Astrocyte of the cerebellum (primary cell): ENCODE measurements around the gene GRAP.

Experiments
- DNase-seq: peaks from one replicate; pipeline ENCODE4 v3.0.0-alpha.2; 2011; ENCODE audit warnings: low read depth
- H3K4me3 ChIP-seq: 2 replicates; pipeline ENCODE4 v1.5.1; 2011; ENCODE audit warnings: mild to moderate bottlenecking, low read depth, low read length, moderate library complexity
- CTCF ChIP-seq: IDR thresholded peaks from 2 replicates; pipeline ENCODE4 v1.5.1; 2012; ENCODE audit warnings: low read length, low read depth, moderate library complexity, mild to moderate bottlenecking; ENCODE audit errors: missing control alignments
- in situ Hi-C: cut with HindIII; loops from 2 replicates; pipeline ENCODE4 v1.10.0; 2017; ENCODE audit warnings: low sequenced_read_pairs

Gene GRAP

GRCh38 chr17:18986541-18987229 lies 60.1 kb downstream of the GRAP start:
- no peak overlapping the region for H3K4me3 ChIP-seq
- peak; percentile 8 for DNase-seq
- in situ Hi-C loops = no loop called here
- no peak for TF ChIP-seq CTCF

DNA sequence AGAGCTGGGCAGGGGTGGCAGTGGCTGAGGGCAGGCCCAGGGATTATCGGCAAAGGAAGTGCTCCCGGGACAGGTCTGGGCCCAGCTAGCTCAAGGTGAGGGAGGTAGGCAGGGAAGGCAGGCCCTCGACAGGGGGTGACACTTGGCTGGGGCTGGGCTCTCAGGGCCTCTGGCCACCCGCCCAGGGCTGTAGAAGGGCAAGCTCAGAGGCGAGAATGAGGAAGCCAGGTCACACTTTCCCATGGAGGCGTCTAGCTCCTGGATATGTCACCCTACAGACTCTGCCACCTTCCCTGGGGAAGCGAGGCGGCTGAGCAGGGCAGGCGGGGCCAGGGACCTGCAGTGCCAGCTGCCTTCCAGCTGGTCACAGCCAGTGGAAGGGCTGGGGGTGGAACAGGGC lies 61.3 kb downstream of the GRAP start:
- TF ChIP-seq CTCF = no peak
- no peak overlapping the region for H3K4me3 ChIP-seq
- DNase-seq = no peak
- in situ Hi-C loops = no loop called here

DNA sequence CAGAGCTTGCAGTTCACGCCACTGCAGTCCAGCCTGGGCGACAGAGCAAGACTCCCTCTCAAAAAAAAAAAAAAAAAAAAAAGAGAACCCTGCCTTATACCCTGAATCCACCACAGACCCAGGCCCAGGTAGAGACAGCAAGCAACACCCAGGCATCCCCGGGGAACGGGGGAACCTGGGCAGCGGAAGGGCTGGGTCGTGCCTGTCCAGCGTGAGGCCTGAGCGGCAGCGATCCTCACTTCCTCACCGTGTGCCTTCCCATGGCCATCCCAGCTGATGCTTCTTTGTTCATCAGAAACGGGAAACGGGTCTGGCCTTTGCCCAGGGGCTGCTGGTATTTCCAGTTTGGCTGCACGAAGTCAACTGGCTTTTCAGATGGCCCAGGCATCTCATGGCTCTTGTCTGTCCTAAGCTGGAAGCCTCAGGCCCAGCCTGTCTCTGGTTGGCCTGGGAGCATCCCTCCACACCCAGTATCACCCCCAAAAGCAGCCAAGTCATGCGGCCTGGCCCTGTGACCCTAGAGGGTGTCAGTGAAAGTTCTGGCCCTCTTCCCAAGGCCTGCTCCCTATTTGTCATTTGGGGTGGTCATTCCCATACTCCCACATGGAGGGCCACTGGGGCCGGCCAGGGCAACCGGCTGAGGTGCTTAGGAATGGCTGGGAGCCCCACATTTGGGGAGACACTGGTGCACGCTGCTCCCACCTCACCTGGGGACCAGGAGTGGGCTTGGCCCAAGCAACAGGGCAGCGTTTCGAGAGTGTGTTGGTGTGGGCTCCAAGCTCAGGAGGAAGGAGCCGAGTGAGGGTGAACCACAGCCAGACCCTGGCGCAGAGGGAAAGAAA lies 62.3 kb downstream of the GRAP start:
- TF ChIP-seq CTCF = no peak
- H3K4me3 ChIP-seq = no peak overlapping the region
- in situ Hi-C loops = no loop called here
- DNase-seq = no peak

DNA sequence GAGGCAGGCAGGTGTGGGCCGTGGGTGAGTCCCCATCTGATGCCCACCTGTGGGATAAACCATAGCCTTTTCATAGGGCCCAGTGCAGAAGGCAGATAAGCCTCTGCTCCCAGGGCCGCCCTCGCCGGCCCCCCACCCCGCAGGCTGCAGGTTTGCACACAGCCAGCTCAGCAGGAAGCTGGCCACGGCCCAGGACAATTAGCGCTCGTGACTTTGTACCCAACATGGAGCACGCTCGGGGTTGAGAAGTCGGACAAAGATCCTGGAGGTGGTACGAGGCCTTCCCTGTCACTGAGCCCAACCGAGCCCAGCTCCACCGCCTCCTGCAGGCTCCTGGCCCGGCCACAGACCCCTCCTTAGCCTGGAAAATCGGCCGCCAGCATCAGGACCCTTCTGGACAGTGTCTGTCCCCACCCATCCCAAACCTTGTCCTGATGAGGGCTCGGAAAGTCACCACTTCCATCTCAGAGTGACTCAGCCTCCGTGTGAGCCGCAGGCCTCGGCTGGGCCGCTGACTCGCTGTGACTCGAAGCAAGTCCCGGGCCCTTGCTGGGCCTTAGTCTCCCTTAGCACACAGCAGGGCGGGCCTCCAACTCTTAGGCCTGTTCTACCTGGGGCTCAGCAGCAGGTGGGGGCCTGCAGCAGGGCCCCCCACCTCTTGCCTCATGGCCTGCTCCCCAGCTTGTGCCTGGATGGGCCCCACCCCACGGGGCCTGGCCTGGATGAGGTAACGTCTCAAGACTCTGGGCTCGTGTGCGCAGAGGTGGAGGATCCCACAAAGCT lies 64.9 kb downstream of the GRAP start:
- in situ Hi-C loops = no loop called here
- peak; percentile 19 for DNase-seq
- TF ChIP-seq CTCF = no peak
- no peak overlapping the region for H3K4me3 ChIP-seq

DNA sequence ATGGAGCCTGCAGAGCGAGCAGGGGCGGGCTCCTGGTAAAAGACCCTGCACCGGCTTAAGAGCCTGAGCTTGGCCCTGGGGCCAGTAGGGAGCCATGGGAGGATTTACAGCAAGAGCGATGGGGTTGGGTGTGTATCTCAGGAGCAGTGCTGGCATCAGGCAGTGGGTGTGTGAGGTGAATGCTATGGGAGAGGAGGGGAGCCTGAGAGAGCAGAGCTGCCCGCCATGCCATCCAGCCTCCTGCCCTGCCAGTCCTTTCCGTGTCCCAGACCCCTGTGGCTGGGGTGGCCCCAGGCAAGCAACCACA lies 65.5 kb downstream of the GRAP start:
- no peak overlapping the region for H3K4me3 ChIP-seq
- TF ChIP-seq CTCF = no peak
- in situ Hi-C loops = no loop called here
- no peak for DNase-seq

DNA sequence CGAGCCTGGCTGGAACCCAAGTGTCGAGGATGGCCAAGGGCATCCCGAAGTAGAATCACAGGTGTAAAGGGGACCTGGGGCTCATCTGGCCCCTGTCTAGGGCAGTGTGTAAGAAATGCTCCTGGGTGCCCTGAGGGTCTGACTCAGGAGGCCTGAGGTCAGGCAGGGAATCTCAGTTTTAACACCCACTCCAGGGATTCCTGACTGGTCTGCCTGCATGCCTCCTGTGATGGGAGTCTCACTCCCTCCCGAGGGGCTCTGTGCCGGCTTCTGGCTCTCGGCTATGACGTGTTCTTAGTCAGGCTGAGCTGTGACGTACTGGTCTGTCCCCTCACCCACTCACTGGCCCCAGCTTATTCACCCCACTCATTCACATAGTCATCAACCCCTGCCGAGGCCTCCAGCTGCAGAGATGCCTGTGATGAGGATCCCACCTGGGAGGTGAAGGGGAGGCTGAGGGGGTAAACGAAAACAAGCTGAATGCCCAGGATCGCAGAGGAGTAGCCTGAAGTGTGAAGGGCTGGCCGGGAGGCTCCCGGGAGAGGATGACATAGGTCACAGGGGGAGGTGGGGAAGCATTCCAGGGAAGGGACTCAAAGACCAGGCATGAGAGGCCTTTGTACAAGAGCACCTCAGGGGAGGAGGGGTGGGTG lies 65.9 kb downstream of the GRAP start:
- no peak for DNase-seq
- no peak for TF ChIP-seq CTCF
- in situ Hi-C loops = no loop called here
- H3K4me3 ChIP-seq = no peak overlapping the region
